A549 (cell line): ENCODE data around the gene INPP5J. TPM values are rescaled to one million over a fixed set of nuclear protein-coding genes. Genes with fewer than 3 reads are reported as not detected.

Experiments used
- ATAC-seq, 2 experiments: fragments of 200-7000 bp in 1 of 2; fragments of >200 bp in 1 of 2; cut with Nextera tagmentation in 1 of 2; cut with Tn5 transposase in 1 of 2; 3 replicates each; pipeline versions ENCODE4 v1.8.0 to v1.9.1; 2018 to 2020; ENCODE audit warnings: mild to moderate bottlenecking in 1 of 2, moderate library complexity in 1 of 2
- CTCF ChIA-PET: fragments of 300-600 bp; sonication (Branson Sonifier 250); formaldehyde crosslinking; extraction: SDS; loops from one replicate; lab custom pipeline; 2021; ENCODE audit warnings: antibody characterized with exemption, inconsistent platforms; lab: Yijun Ruan, JAX
- POLR2A ChIA-PET: fragments of 350-600 bp; formaldehyde crosslinking; extraction: SDS; loops from one replicate; lab custom pipeline; 2021; ENCODE audit warnings: antibody characterized with exemption, inconsistent platforms; lab: Yijun Ruan, JAX
- DNase-seq, 2 experiments: peaks; one replicate each; pipeline versions ENCODE4 v3.0.0 to v3.0.0-alpha.2; 2011 to 2016; ENCODE audit warnings: low read depth in 1 of 2, low spot score in 1 of 2
- FAIRE-seq: peaks from 2 replicates; lab custom pipeline; 2011; peaks lifted over from hg19 to GRCh38; lab: Jason Lieb, UNC
- H3K27ac ChIP-seq, 2 experiments: fragments of >200 bp; sonication (Bioruptor Twin); formaldehyde crosslinking; 3 replicates each; pipeline ENCODE4 v1.5.1; 2016 to 2017
- H3K4me1 ChIP-seq: fragments of >200 bp; sonication (Bioruptor Twin); formaldehyde crosslinking; 3 replicates; pipeline ENCODE4 v1.6.1; 2016
- H3K4me2 ChIP-seq: fragments of >200 bp; sonication (Bioruptor Twin); formaldehyde crosslinking; 3 replicates; pipeline ENCODE4 v1.6.1; 2016
- H3K4me3 ChIP-seq: fragments of >200 bp; sonication (Bioruptor Twin); formaldehyde crosslinking; 3 replicates; pipeline ENCODE4 v1.5.1; 2016
- H3K9me3 ChIP-seq: fragments of >200 bp; sonication (Bioruptor Twin); formaldehyde crosslinking; 3 replicates; pipeline ENCODE4 v1.6.1; 2016
- CBX8 ChIP-seq: fragments of 200-600 bp; sonication (generic); IDR thresholded peaks from 2 replicates; pipeline ENCODE4 v1.6.1; 2016
- CEBPB ChIP-seq, 2 experiments: fragments of >200 bp in 1 of 2; sonication (Bioruptor Twin) in 1 of 2; formaldehyde crosslinking in 1 of 2; IDR thresholded peaks; 2 replicates each; pipeline ENCODE4 v1.6.1; 2012 to 2016
- ESRRA ChIP-seq: fragments of 150-350 bp; IDR thresholded peaks from 2 replicates; pipeline ENCODE4 v1.6.1; 2014; ENCODE audit warnings: mild to moderate bottlenecking, low read length, borderline replicate concordance
- FOXS1 ChIP-seq: fragments of 250-450 bp; sonication (Bioruptor Pico); IDR thresholded peaks from 2 replicates; pipeline ENCODE4 v1.5.0; 2020; ENCODE audit warnings: mild to moderate bottlenecking, moderate library complexity
- HEYL ChIP-seq: fragments of 250-450 bp; sonication (Bioruptor Pico); IDR thresholded peaks from 2 replicates; pipeline ENCODE4 v1.8.0; 2021; ENCODE audit warnings: mild to moderate bottlenecking, moderate library complexity
- HOXB13 ChIP-seq: fragments of 250-450 bp; sonication (Bioruptor Pico); IDR thresholded peaks from 2 replicates; pipeline ENCODE4 v1.5.0; 2020; ENCODE audit warnings: low read depth, mild to moderate bottlenecking, moderate library complexity
- MAFK ChIP-seq: fragments of 450-650 bp; IDR thresholded peaks from 2 replicates; pipeline ENCODE4 v1.6.1; 2014; ENCODE audit not compliant: partially characterized antibody
- RNF2 ChIP-seq: fragments of 200-600 bp; sonication (generic); IDR thresholded peaks from 2 replicates; pipeline ENCODE4 v1.6.1; 2016; ENCODE audit warnings: low read depth, mild to moderate bottlenecking, antibody characterized with exemption, moderate library complexity, borderline replicate concordance
- TFCP2L1 ChIP-seq: fragments of 250-450 bp; sonication (Bioruptor Pico); IDR thresholded peaks from 2 replicates; pipeline ENCODE4 v1.5.0; 2021; ENCODE audit warnings: mild to moderate bottlenecking
- TP53 ChIP-seq: fragments of 250-450 bp; sonication (Bioruptor Pico); IDR thresholded peaks from 2 replicates; pipeline ENCODE4 v1.5.0; 2021; ENCODE audit warnings: mild to moderate bottlenecking, moderate library complexity
- ZSCAN20 ChIP-seq: fragments of 250-450 bp; sonication (Bioruptor Pico); IDR thresholded peaks from 2 replicates; pipeline ENCODE4 v1.8.0; 2022; ENCODE audit warnings: mild to moderate bottlenecking, moderate library complexity
- WGBS: methylation state at CpG from one replicate; pipeline ENCODE4 v1.1.6; 2017; ENCODE audit errors: missing lambda C conversion rate; 5-methylcytosine and 5-hydroxymethylcytosine counted together
- polyA plus RNA-seq, 4 experiments: library from polyadenylated mRNA; depleted of rRNA in 3 of 4; stranded (reverse); fragments of >200 nt; fragmentation: RNase III in 1 of 4; extraction: RNeasy Plus Mini Kit Qiagen cat#74134 plus additional on column Dnase treatment in 1 of 4; gene quantifications; 2 replicates in 3 of 4; 3 replicates in 1 of 4; pipeline ENCODE4 v1.2.3, GENCODE V29; 2011 to 2017
- small RNA-seq, 6 experiments: library from RNA; depleted of rRNA; stranded (forward); fragments of <200 nt; gene quantifications; one replicate each; pipeline ENCODE3, GENCODE V24; 2012
- TF ChIP-seq, protein P1 (sequence below): fragments of >200 bp; sonication (Bioruptor Twin); formaldehyde crosslinking; IDR thresholded peaks from 3 replicates; pipeline ENCODE4 v1.6.1; 2016

INPP5J gene
- polyA plus RNA-seq, 2 of the 4 experiments (the other 2 are of a cell fraction): 0.70 to 1.5 TPM

DNA sequence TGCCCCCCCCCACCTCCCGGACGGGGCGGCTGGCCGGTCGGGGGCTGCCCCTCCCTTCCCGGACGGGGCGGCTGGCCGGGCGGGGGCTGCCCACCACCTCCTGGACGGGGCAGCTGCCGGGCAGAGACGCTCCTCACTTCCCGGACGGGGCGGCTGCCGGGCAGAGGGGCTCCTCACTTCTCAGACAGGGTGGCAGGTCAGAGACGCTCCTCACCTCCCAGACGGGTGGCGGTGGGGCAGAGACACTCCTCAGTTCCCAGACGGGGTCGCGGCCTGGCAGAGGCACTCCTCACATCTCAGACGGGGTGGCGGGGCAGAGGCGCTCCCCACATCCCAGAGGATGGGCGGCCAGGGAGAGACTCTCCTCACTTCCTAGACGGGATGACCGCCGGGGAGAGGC is 61.2 kb downstream of the INPP5J start:
- Histone ChIP-seq H3K9me3 (no peaks in the 10 kb centered on the region), H3K4me1 (peaks cover 10% of the 10 kb centered on the region), H3K4me2 (no peak overlapping the region), H3K27ac (no peak overlapping the region), H3K4me3 (no peak overlapping the region)
- ATAC-seq (no peak), DNase-seq (no peak), FAIRE-seq (no peak)
- WGBS: 90% methylated on average over 4 of the region's 30 CpGs
- POLR2A ChIA-PET: no interaction called here
- TF ChIP-seq CEBPB (IDR thresholded peaks at IDR 0.05) (no peak), TP53 (CRISPR knock-in tag) (no peak), HEYL (CRISPR knock-in tag) (no peak), ESRRA (no peak), MAFK (no peak), CBX8 (no peak), TFCP2L1 (CRISPR knock-in tag) (no peak), FOXS1 (no peak), ZSCAN20 (CRISPR knock-in tag) (no peak), RNF2 (no peak), HOXB13 (CRISPR knock-in tag) (no peak)
- TF ChIP-seq, protein P1, sequence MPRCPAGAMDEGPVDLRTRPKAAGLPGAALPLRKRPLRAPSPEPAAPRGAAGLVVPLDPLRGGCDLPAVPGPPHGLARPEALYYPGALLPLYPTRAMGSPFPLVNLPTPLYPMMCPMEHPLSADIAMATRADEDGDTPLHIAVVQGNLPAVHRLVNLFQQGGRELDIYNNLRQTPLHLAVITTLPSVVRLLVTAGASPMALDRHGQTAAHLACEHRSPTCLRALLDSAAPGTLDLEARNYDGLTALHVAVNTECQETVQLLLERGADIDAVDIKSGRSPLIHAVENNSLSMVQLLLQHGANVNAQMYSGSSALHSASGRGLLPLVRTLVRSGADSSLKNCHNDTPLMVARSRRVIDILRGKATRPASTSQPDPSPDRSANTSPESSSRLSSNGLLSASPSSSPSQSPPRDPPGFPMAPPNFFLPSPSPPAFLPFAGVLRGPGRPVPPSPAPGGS: no peak
- CTCF ChIA-PET: no interaction called here

Small RNA genes lying within 50 kb of the gene (small RNA-seq; reads per million reads assigned to genes)
- 0 to 5.2 (median 0.99) reads per million in 6 experiments for gene MIR3928

Other genes with a start within 250 kb of the INPP5J start
- 16.0 and 28.1 TPM in 2 replicates for gene MORC2, start 154.2 kb upstream of the INPP5J start, polyA plus RNA-seq (2011; rRNA removed)
- gene MORC2, start 154.2 kb upstream of the INPP5J start, polyA plus RNA-seq (2017; fragmentation: RNase III; extraction: RNeasy Plus Mini Kit Qiagen cat#74134 plus additional on column Dnase treatment): 14.8 to 18.0 TPM (median 16.6 TPM) in 3 replicates
- gene TUG1, start 153.7 kb upstream of the INPP5J start, polyA plus RNA-seq (2011; rRNA removed): 104 and 120 TPM in 2 replicates
- 29.9 to 33.5 TPM (median 32.1 TPM) in 3 replicates for gene TUG1, start 153.7 kb upstream of the INPP5J start, polyA plus RNA-seq (2017; fragmentation: RNase III; extraction: RNeasy Plus Mini Kit Qiagen cat#74134 plus additional on column Dnase treatment)
- 7.0 and 12.7 TPM in 2 replicates for gene SMTN, start 41.6 kb upstream of the INPP5J start, polyA plus RNA-seq (2011; rRNA removed)
- 33.1 to 37.3 TPM (median 34.9 TPM) in 3 replicates for gene SMTN, start 41.6 kb upstream of the INPP5J start, polyA plus RNA-seq (2017; fragmentation: RNase III; extraction: RNeasy Plus Mini Kit Qiagen cat#74134 plus additional on column Dnase treatment)
- gene SELENOM, start 15.4 kb upstream of the INPP5J start, polyA plus RNA-seq (2011; rRNA removed): 14.2 and 15.3 TPM in 2 replicates
- gene SELENOM, start 15.4 kb upstream of the INPP5J start, polyA plus RNA-seq (2017; fragmentation: RNase III; extraction: RNeasy Plus Mini Kit Qiagen cat#74134 plus additional on column Dnase treatment): 46.4 to 50.2 TPM (median 46.5 TPM) in 3 replicates
- not detected in 2 replicates for gene PLA2G3, start 17.5 kb downstream of the INPP5J start, polyA plus RNA-seq (2011; rRNA removed)
- gene PLA2G3, start 17.5 kb downstream of the INPP5J start, polyA plus RNA-seq (2017; fragmentation: RNase III; extraction: RNeasy Plus Mini Kit Qiagen cat#74134 plus additional on column Dnase treatment): not detected in 3 replicates
- gene RNF185, start 37.2 kb downstream of the INPP5J start, polyA plus RNA-seq (2011; rRNA removed): 23.5 and 25.5 TPM in 2 replicates
- 12.9 to 14.6 TPM (median 14.0 TPM) in 3 replicates for gene RNF185, start 37.2 kb downstream of the INPP5J start, polyA plus RNA-seq (2017; fragmentation: RNase III; extraction: RNeasy Plus Mini Kit Qiagen cat#74134 plus additional on column Dnase treatment)
- 3.1 and 4.9 TPM in 2 replicates for gene LIMK2, start 89.3 kb downstream of the INPP5J start, polyA plus RNA-seq (2011; rRNA removed)
- 6.4 to 7.3 TPM (median 6.9 TPM) in 3 replicates for gene LIMK2, start 89.3 kb downstream of the INPP5J start, polyA plus RNA-seq (2017; fragmentation: RNase III; extraction: RNeasy Plus Mini Kit Qiagen cat#74134 plus additional on column Dnase treatment)
- gene PIK3IP1, start 169.5 kb downstream of the INPP5J start, polyA plus RNA-seq (2011; rRNA removed): 1.4 and 1.6 TPM in 2 replicates
- 0.90 to 1.1 TPM (median 0.93 TPM) in 3 replicates for gene PIK3IP1, start 169.5 kb downstream of the INPP5J start, polyA plus RNA-seq (2017; fragmentation: RNase III; extraction: RNeasy Plus Mini Kit Qiagen cat#74134 plus additional on column Dnase treatment)
- 16.4 and 18.6 TPM in 2 replicates for gene PATZ1, start 223.4 kb downstream of the INPP5J start, polyA plus RNA-seq (2011; rRNA removed)
- 15.4 to 19.3 TPM (median 18.2 TPM) in 3 replicates for gene PATZ1, start 223.4 kb downstream of the INPP5J start, polyA plus RNA-seq (2017; fragmentation: RNase III; extraction: RNeasy Plus Mini Kit Qiagen cat#74134 plus additional on column Dnase treatment)